Endometrium (tissue), 2 donors: ENCODE data around the gene TECPR1.
"Not testable (repeated sequence)": the region's sequence is repeated elsewhere in the genome, so short reads cannot be mapped to it uniquely, and the experiment has no call there.

Source experiments
- FAIRE-seq: peaks from 2 replicates; lab custom pipeline; 2012; peaks lifted over from hg19 to GRCh38; lab: Jason Lieb, UNC
- donor health status: control.
- donor health status: control.

The TECPR1 gene

GRCh38 chr7:98227939-98228338 lies 24.1 kb downstream of the TECPR1 start:
- no peak for FAIRE-seq

DNA sequence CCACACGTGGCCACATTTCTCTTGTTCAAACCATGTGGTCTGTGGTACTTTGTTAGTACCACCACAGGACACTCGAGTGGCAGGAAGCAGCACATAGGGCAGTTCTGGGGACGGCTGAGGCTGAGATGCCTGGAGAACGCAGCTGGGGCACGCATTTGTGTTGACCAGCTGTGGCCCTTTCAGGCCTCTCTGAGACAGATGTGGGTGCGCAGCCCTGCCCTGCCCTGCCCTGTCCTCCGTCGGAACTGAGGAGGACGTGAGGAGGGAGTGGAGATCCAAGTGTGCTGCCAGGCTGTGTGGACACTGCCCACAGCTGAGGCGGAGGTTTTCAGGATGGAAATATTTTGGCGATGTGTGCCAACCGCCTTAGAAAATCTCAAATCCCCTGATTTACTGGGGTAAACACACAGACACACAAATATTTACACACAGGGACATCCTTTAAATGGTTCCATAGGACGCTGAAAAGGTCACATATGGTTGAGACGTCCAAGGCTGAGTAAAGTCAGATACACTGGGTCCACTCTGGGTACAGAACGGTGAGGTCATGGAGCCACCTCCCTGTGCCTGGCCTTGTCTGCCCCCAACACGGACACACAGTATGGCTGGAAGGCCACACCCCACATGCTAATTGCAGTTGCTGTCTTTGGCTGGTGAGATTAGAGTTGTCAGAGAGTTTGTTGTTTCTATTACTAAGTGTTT lies 26.0 kb downstream of the TECPR1 start:
- FAIRE-seq, result no peak

DNA sequence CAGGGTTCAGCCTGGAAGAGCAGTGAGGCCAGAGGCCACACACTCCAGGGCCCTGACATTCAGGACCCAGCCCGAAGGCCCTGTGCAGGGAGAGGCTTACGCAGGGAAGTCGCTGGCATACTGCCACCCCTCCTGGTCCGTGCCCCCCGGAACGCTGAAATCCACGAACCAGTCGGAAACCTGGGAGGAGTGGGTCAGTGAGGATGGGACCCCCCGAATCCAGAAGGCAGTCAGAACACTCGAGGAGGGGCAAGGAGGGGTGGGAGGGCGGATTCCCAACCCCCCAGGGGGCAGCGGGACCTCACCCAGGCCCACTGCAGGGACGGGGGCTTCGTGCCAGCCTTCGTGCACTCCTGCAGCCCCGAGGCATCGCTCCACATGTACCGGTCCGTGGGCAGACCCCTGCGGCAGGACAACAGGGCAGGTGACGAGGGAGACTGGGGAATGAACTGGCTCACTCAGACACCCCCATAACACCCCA lies 27.3 kb downstream of the TECPR1 start:
- FAIRE-seq, result no peak

GRCh38 chr7:98223898-98224700 lies 27.9 kb downstream of the TECPR1 start:
- no peak for FAIRE-seq

DNA sequence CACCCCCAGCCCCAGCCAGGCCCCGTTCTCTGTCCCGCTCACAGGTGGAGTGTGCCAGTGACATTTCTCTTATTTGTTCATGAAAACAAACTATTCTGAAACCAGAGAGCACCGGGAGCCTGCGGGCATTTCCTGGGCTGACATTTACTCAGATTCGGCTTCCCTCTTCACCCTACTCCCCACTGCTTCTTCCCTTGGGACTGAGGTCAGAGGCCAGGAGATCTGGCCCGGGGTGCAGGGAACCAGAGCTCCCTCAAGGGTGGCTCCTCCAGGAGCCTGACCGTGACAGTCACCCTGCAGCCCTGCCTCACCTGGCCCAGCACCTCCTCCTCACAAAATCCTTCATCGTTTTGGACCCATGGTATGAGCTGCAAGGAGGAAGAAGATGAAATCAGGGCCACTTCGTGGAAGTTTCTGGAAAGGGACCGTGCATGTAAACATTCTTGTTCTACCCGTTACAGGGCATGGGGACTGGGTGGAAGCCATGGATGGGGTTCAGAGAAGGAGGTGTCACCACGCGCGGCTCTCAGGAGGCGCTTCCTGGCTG lies 28.6 kb downstream of the TECPR1 start:
- no peak for FAIRE-seq

DNA sequence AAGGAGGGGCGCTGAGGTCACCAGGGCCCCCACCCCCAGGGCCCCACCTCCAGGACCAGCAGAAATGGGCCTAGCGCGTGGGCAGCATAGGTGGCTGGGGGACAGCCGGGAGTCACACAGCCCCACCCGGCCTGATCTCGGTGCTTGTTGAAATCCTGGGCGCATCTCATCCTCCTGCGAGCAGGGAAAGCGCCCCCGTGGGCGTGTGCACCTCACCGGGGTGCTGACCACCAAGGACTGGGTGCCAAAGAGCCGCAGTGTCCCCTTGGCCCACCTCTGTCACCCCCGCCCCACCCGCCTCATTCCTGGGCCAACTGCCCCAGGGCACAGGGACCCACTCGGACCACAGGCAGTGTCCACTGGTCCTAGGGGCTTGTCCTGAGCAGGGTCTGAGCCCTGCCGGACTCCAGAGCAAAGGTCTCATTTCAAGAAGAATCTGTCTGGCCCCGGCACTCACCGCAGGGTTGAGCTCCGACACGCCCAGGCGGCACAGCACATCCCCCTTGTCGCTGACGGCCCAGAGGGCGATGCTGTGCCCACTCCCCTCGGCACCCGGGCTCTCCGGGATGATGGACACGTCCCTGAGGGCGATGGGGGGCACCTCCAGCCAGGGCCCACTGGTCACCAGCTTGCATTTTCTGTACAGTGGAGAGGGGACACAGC lies 29.4 kb downstream of the TECPR1 start:
- no peak for FAIRE-seq

DNA sequence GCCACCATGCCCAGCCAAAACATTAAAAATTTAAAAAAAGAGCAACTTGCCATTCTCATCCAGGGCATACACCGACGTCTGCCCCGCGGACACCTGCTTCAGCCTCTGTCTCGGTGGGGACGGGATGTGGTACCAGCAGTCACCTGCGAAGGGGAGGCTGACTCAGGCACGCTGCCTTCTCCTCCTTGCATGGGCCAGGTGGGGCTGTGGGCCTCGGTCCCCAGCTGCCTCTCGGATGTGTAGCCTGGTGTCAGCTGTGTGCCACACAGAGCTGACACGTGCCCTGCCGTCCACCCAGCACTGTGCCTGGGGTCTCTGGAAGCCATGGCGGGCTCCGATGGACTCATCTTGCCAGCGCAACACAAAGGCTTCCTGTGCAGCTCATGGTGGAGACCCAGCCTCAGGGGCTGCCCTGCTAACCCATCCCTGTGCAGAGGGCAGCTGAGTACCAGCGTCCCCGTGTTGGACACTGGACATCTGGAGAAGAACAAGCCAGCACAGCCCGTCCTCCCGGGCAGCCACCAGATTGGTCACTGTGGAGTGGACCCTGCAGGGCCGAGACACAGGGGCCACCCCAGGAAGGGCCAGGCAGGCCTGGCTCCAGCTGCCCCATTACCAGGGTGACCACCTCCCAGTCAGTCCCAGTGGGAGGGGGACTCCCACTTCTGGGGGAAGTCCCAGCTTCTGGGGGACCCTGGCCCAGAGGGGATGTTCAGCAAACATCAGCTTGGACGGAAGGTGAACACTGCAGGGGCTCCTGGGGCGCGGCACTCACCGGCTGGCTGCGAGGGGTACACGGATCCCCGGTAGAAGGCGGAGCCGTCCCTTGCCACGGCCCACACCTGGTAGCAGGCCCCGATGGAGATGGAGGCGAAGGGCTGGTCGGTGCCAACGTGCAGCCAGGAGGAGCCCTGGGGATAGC lies 30.2 kb downstream of the TECPR1 start:
- FAIRE-seq, result no peak

DNA sequence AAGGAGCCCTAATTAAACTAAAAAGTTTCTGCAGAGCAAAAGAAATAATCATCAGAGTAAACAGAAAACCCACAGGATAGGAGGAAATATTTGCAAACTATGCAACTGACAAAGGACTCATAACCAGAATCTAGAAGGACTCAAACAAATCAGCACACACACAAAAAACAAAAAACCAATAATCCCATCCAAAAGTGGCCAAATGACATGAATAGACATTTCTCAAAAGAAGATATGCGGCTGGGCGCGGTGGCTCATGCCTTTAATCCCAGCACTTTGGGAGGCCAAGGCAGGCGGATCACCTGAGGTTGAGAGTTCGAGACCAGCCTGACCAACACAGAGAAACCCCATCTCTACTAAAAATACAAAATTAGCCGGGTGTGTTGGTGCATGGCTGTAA lies 32.6 kb downstream of the TECPR1 start:
- not testable (repeated sequence) for FAIRE-seq

DNA sequence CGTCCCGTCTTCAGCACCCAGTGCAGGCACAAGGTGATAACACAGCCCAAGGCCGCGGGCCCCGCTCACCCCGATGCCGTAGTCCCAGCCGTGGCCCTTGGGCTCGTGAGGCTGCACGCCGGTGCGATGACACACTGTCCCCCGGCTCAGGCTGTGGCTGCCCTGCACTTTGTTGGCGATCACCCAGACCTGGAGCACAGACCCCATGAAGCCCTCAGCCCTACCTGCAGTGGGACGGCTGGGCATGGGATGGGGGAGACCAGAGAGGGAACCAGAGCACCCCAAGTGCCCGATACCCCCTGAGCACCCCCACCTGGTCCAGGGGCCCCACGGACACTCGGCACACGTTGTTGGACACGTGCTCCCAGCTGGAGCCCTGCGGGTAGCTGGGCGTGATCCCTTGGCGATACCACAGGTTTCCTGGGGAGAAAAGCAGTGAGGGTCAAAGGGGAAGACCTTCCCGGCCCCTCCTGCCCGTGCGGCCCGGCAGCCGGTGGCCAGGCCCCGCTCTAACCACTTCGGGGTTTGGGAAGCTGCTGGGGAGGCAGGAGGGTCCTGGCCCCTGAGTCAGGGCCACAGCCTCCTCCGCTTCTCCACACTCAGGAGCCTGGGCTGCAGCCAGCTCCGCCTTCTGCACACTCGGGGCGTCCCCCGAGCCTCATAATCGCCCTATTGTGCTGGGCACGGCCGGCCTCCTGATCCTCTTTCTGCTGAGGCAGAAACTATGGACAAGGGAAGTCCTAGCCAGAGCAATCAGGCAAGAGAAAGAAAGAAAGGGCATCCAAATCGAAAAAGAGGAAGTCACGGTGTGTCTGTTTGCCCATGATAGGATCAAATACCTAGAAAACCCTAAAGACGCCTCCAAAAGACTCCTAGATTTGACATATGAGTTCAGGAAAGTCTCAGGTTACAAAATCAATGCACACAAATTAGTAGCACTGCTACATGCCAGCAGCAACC lies 34.1 kb downstream of the TECPR1 start:
- FAIRE-seq, result no peak

DNA sequence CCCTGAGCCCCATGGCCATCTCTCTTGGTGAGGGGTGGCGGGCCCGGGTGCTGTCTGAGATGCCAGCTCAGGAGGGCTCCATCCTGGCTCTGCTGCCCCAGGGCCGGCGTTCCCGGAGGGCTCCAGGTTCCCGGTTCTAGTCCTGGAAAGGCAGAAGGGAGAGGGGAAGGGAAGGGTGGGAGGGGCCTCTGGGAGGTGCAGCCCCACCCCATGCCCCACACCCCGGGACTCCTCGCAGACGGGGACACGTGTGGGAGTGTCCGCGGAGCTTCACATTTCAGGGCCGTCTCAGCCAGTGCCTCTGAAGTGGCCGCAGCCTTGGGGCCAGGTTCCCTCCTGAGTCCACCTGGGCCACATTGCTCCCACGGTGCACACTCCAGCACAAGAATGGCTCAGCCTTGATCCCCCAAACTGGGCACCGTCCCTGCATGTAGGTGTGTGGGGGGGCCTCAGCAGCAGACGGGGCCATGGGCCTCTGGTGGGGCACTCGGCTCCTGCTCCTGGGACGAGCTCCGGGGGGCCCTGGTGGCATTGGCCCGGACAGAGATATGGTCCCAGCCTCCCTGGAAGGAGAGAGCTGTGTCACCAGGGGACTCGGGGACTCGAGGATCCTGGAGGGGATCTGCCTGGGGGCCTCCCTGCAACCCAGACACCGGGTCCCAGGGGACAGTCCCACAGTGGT lies 35.0 kb downstream of the TECPR1 start:
- no peak for FAIRE-seq

DNA sequence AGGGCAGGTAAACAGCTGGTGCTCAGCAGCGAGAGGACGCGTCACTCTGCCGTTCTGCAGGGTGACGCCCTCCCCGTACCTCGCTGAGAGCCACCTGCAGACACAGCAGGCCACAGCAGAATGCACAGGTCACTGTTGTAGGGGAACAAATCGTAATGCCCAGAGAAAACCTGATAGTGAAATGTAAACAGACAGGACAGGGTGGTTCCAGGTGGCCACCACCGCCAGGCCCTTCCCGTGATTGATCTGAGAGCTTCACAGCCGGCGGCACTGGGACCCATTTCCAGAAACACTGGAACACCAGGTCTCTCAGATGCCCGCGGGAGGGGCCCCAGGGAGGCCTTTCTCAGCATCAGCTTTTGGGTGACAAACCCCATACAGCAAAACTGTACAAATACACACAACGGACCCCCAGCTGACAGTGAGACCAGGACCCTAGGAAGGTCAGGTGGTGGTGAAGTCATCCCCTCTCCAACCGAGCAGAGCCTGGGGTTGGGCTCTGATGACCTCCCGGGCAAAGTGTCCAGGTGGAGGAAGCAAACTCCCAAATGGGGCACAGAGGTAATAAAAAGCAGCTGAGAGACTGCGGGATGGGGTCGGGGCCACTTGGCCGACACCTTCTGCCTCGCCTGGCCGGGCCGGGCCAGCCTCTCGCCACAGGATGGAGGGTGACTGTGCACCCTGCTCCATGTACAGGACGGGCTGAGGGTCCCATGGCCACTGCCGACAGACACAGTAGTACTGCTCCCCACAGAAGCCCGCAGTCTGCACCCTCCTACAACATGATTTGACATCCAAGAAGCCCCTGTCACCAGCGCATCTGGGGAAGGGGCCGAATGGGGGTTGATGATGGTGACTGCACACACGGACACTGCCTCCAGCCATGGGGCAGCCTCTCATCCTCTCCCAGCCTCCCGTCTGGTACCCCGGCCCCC lies 36.2 kb downstream of the TECPR1 start:
- no peak for FAIRE-seq

DNA sequence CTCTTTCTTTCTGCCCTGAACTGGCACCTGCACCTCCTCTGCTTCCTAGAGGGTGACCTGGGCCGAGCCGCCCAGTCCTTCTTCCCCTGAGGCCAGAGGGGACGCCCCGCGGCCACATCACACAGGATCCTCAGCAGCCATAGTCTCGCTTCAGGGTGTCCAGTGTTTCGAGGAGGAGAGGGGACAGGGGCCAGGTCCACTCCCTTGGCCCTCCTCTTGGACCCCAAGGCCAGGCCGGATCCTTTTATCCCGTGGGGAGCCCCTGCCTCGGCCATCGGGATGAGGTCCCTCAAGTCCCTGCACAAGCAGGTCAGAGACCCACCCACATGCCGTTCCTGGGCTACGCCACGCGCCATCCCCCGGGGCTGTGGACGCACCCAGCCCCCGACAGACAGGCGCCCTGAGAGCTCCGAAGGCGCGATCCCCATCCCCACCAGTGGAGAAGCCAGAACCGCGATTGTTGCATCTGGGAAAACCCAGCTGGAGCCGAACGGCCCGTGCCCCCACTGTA lies 37.2 kb downstream of the TECPR1 start:
- FAIRE-seq, result no peak

DNA sequence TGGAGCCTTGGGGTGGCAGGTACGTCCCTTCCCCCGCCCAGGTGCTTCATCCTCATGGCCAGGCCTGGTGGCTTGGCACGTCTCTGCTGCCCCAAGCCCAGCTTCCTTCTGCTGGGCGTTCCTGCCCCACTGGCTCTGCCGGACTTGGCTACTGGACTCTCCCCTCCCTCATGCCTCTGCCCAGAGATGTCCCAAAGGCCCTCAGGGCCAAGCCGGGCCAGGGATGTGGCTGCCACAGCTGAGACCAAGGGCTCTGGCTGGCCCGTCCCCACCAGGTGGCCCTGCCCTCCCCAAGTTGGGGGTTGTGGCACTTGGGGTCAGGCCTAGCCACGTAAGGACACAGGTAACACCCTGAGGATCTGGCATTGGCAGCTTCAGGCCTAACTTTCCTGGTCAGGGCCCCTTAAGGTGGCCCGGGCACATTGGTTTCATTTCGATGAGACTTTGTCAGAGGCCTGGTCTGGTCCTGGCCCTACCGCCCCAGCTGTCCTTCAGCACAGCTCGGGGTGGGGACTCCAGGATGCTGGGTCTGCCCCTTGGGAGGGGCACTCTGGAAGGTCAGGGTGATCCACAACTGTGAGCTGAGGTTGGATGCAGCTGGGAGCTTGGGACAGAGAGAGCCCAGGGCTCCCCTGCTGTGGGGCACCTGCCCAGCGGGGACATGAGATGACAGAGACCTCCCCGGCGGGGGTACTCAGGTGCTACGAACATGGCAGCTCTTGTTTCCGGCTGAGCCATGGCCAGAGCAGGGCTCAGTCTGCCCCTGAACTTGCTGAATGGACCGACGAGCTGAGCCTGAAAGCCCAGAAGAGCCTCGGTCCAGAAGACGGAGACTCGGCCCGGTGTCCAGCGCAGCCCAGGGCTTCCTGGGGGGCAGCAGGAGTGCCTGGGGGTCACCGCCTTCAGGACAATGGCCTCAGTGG lies 37.9 kb downstream of the TECPR1 start:
- no peak for FAIRE-seq

DNA sequence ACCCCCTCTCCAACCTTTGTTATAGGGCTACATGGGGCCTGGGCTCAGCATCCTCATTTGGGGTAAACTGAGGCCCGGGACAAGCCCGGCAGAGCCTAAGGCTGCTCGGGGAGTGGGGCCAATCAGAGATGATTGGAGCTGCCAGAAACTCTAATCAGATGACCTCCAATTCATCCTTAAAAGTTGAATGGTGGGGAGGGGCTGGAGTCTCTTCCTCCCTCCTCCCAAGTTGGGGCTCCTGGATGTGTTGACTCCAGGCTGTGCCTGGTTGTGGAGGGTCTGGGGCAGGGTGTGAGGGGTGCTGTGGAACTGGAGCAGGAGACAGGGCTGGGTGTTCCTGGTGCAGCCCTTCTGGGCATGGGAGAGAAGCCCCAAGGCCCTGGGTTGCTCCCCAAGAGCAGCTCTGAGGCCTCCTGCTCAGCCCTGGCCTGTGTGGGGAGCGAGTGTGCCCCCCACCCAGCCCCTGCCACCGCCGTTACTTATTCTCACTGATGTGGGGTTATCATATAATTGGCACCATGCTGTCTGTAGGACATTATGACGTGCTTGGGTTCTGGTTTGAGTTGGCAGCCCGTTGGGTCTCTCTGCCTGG lies 38.6 kb downstream of the TECPR1 start:
- no peak for FAIRE-seq

DNA sequence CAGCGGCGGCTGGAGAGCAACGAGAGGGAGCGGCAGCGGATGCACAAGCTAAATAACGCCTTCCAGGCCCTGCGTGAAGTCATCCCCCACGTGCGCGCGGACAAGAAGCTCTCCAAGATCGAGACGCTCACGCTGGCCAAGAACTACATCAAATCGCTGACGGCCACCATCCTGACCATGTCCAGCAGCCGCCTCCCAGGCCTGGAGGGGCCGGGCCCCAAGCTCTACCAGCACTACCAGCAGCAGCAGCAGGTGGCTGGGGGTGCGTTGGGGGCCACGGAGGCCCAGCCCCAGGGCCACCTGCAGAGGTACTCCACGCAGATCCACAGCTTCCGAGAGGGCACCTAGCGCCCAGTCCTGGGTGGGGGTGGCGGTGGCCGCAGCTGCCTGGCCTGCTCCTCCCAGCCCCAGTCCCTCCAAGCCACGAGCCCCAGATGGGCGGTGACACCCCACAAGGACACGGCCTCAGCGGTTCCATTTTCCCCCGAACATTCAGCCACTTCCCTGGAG lies 39.4 kb downstream of the TECPR1 start:
- FAIRE-seq, result no peak

- FAIRE-seq, result no peak
These were observed 40.1 kb downstream of the TECPR1 start for GRCh38 chr7:98211676-98212531.
